NCI-H2227 (cell line): ENCODE data around the gene LRMDA.

ENCODE experiments used
- DNase-seq: peaks from one replicate; lab custom pipeline; 2025; ENCODE audit not compliant: unreplicated experiment; lab: John Stamatoyannopoulos, UW

LRMDA gene

GRCh38 chr10:76302961-76303630 is 871.7 kb downstream of the LRMDA start:
- DNase-seq, result no peak

- DNase-seq, result peak; percentile 71
Measured at GRCh38 chr10:76303682-76304316, 872.4 kb downstream of the LRMDA start.

GRCh38 chr10:76305930-76306615 is 874.6 kb downstream of the LRMDA start:
- DNase-seq, result no peak

GRCh38 chr10:76306856-76307255 is 875.4 kb downstream of the LRMDA start:
- no peak for DNase-seq

GRCh38 chr10:76309070-76309469 is 877.6 kb downstream of the LRMDA start:
- DNase-seq, result no peak

- no peak for DNase-seq
Measured at GRCh38 chr10:76309741-76310587, 878.5 kb downstream of the LRMDA start.

- DNase-seq, result no peak
Measured at GRCh38 chr10:76310588-76311080, 879.2 kb downstream of the LRMDA start.

- peak; percentile 7 for DNase-seq
Measured at GRCh38 chr10:76311752-76312636, 880.6 kb downstream of the LRMDA start.

- no peak for DNase-seq
Measured at GRCh38 chr10:76315240-76315639, 883.8 kb downstream of the LRMDA start.

GRCh38 chr10:76316234-76316633 is 884.8 kb downstream of the LRMDA start:
- DNase-seq, result no peak

- DNase-seq, result no peak
Measured at GRCh38 chr10:76317078-76317477, 885.7 kb downstream of the LRMDA start.

GRCh38 chr10:76318211-76318610 is 886.8 kb downstream of the LRMDA start:
- no peak for DNase-seq

- DNase-seq, result no peak
Measured at GRCh38 chr10:76319661-76320060, 888.2 kb downstream of the LRMDA start.

- DNase-seq, result no peak
Measured at GRCh38 chr10:76324283-76324682, 892.9 kb downstream of the LRMDA start.

- DNase-seq, result no peak
Measured at GRCh38 chr10:76327441-76327840, 896.0 kb downstream of the LRMDA start.

GRCh38 chr10:76328348-76328747 is 896.9 kb downstream of the LRMDA start:
- DNase-seq, result no peak

GRCh38 chr10:76329891-76330575 is 898.6 kb downstream of the LRMDA start:
- DNase-seq, result no peak

GRCh38 chr10:76331742-76332141 is 900.3 kb downstream of the LRMDA start:
- no peak for DNase-seq

GRCh38 chr10:76333326-76333725 is 901.9 kb downstream of the LRMDA start:
- no peak for DNase-seq

- no peak for DNase-seq
Measured at GRCh38 chr10:76333796-76334195, 902.4 kb downstream of the LRMDA start.
